Caco-2 (cell line): ENCODE results near the gene ERBB4. TPM values are rescaled to one million over a fixed set of nuclear protein-coding genes. Genes with fewer than 3 reads are reported as not detected.

Experiments used
- BruUV-seq: library from RNA; stranded (reverse); fragments of 400-500 nt; replicated peaks from 2 replicates; lab custom pipeline; 2021; lab: Mats Ljungman, UMichigan
- CTCF ChIA-PET: fragments of 300-600 bp; sonication (Branson Sonifier 250); formaldehyde crosslinking; loops from one replicate; lab custom pipeline; 2022; ENCODE audit warnings: antibody characterized with exemption; lab: Charles Lee
- POLR2A ChIA-PET: fragments of 300-600 bp; sonication (Branson Sonifier 250); formaldehyde crosslinking; loops from one replicate; lab custom pipeline; 2022; ENCODE audit warnings: antibody characterized with exemption; lab: Charles Lee
- DNase-seq, 2 experiments: peaks; one replicate each; pipeline versions ENCODE4 v3.0.0 to v3.0.0-alpha.2; 2020 to 2022
- H3K27me3 ChIP-seq: replicated peaks from 2 replicates; pipeline ENCODE4 v1.6.0; 2011; ENCODE audit warnings: low read length; ENCODE audit not compliant: control insufficient read depth, insufficient read depth
- H3K36me3 ChIP-seq: 2 replicates; pipeline ENCODE4 v1.5.1; 2011; ENCODE audit warnings: low read length; ENCODE audit not compliant: control insufficient read depth, insufficient read depth
- H3K4me1 ChIP-seq: fragments of 250-450 bp; sonication (Bioruptor Pico); 2 replicates; pipeline ENCODE4 v1.5.1; 2020; ENCODE audit warnings: mild to moderate bottlenecking
- H3K4me3 ChIP-seq: 2 replicates; pipeline ENCODE4 v1.5.1; 2011; ENCODE audit warnings: low read depth, mild to moderate bottlenecking, control low read depth, low read length
- H3K9me3 ChIP-seq: fragments of 250-450 bp; sonication (Bioruptor Pico); 2 replicates; pipeline ENCODE4 v1.5.1; 2020; ENCODE audit warnings: mild to moderate bottlenecking, moderate library complexity
- H3K27ac Mint-ChIP-seq: one replicate; pipeline ENCODE4 v1.8.0; 2022; ENCODE audit warnings: mixed read lengths; ENCODE audit not compliant: unreplicated experiment
- H3K27me3 Mint-ChIP-seq: one replicate; pipeline ENCODE4 v1.8.0; 2022; ENCODE audit warnings: mixed read lengths; ENCODE audit not compliant: insufficient read depth, unreplicated experiment
- H3K36me3 Mint-ChIP-seq: one replicate; pipeline ENCODE4 v1.8.0; 2022; ENCODE audit warnings: mild to moderate bottlenecking, mixed read lengths; ENCODE audit not compliant: insufficient read depth, unreplicated experiment
- H3K4me1 Mint-ChIP-seq: one replicate; pipeline ENCODE4 v1.8.0; 2022; ENCODE audit warnings: low read depth, mixed read lengths; ENCODE audit not compliant: unreplicated experiment
- H3K4me3 Mint-ChIP-seq: one replicate; pipeline ENCODE4 v1.8.0; 2022; ENCODE audit warnings: mild to moderate bottlenecking, moderate library complexity, mixed read lengths; ENCODE audit not compliant: unreplicated experiment
- H3K9me3 Mint-ChIP-seq: one replicate; pipeline ENCODE4 v1.8.0; 2022; ENCODE audit warnings: mixed read lengths; ENCODE audit not compliant: unreplicated experiment
- CTCF ChIP-seq, 2 experiments: fragments of 200-600 bp in 1 of 2; IDR thresholded peaks; 1 replicate in 1 of 2; 2 replicates in 1 of 2; pipeline versions ENCODE4 v1.5.1 to v1.8.0; 2011 to 2022; ENCODE audit warnings: antibody characterized with exemption in 1 of 2, control low read depth in 1 of 2, inconsistent platforms in 1 of 2, low read depth in 1 of 2, low read length in 1 of 2, mild to moderate bottlenecking in 1 of 2, moderate library complexity in 1 of 2; ENCODE audit not compliant: insufficient read depth in 1 of 2, severe bottlenecking in 1 of 2, unreplicated experiment in 1 of 2
- intact Hi-C: fragments of 100-400 bp; cut with micrococcal nuclease; formaldehyde crosslinking; loops from one replicate; pipeline ENCODE4 v1.10.0; 2022; ENCODE audit not compliant: unreplicated experiment
- total RNA-seq: library from RNA; stranded (reverse); gene quantifications from 2 replicates; pipeline ENCODE4 v1.2.3, GENCODE V29; 2022

The ERBB4 gene
- total RNA-seq, 1 experiment from 2014 or later, result not detected

DNA sequence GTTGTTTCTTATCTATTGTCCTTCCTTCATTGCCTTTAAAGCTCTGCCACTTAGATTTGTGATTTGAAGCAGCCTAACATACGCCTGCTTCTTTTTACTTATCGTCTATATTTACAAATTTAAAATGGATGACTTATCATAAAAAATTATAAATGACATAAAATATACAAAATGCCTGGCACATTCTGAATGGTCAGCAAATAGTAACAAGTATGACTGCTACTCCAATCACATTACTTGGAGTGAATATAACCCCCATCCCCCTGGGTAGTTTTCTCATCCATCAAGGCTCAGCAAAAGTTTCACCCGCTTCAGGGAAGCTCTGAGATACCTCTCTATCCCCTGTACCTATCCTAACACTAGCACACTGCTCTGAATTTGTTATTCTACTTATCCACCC lies 708.9 kb downstream of the ERBB4 start:
- Histone ChIP-seq H3K4me3 (no peak overlapping the region), H3K36me3 (no peaks in the 10 kb centered on the region), H3K9me3 (no peaks in the 10 kb centered on the region), H3K4me1 (no peaks in the 10 kb centered on the region), H3K27me3 (no peaks in the 10 kb centered on the region)
- DNase-seq, result no peak
- Mint-ChIP-seq H3K4me1 (no peaks in the 10 kb centered on the region), H3K9me3 (no peaks in the 10 kb centered on the region), H3K27me3 (no peaks in the 10 kb centered on the region), H3K4me3 (no peak overlapping the region), H3K36me3 (no peaks in the 10 kb centered on the region), H3K27ac (no peak overlapping the region)
- no TSS peak for BruUV-seq
- POLR2A ChIA-PET, result no interaction called here
- intact Hi-C loops, result no loop called here
- CTCF ChIA-PET, result no interaction called here
- no peak for TF ChIP-seq CTCF (IDR thresholded peaks at IDR 0.05; ENCODE audit: insufficient read depth in 1 of 2, low read depth in 1 of 2, low read length in 1 of 2, severe bottlenecking in 1 of 2, unreplicated experiment in 1 of 2)

- DNase-seq, result no peak
- BruUV-seq, result no TSS peak
- Mint-ChIP-seq H3K36me3 (no peaks in the 10 kb centered on the region), H3K9me3 (no peaks in the 10 kb centered on the region), H3K27me3 (no peaks in the 10 kb centered on the region), H3K4me1 (no peaks in the 10 kb centered on the region), H3K27ac (no peak overlapping the region), H3K4me3 (no peak overlapping the region)
- ChIA-PET POLR2A (no interaction called here), CTCF (no interaction called here)
- Histone ChIP-seq H3K4me1 (no peaks in the 10 kb centered on the region), H3K36me3 (no peaks in the 10 kb centered on the region), H3K4me3 (no peak overlapping the region), H3K27me3 (no peaks in the 10 kb centered on the region), H3K9me3 (no peaks in the 10 kb centered on the region)
- no peak for TF ChIP-seq CTCF (IDR thresholded peaks at IDR 0.05; ENCODE audit: insufficient read depth in 1 of 2, low read depth in 1 of 2, low read length in 1 of 2, severe bottlenecking in 1 of 2, unreplicated experiment in 1 of 2)
- intact Hi-C loops, result no loop called here
Measured at GRCh38 chr2:211823886-211824479, 714.6 kb downstream of the ERBB4 start.

DNA sequence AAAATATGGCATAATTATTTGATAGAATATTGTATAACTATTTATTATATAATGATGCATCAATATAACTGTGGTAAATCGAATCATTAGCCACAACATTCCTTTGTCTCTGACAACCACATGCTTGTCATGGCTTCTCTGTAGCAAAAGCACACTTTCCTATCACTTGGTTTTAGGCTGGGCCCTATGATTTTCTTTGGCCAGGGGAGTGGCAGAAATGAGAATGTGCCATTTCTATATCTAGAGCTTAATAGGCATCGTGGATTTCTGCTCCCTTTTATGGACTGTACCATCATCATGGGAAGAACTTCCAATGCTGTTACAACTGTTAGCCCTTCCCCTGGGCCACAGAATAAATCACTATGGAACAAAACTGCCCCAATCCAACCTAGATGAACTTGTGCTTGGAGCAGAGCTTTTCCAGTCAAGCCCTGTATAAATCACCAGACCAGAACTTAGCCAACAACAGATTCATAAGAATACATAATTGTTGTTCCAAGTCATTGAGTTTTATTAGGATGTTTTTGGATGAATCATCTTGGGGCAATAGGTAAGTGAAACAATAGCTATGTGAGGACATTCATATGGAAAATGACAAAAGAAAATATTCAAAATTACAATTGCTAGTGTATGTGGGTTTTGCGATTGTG lies 715.8 kb downstream of the ERBB4 start:
- intact Hi-C loops, result no loop called here
- ChIA-PET CTCF (no interaction called here), POLR2A (no interaction called here)
- Histone ChIP-seq H3K9me3 (no peaks in the 10 kb centered on the region), H3K27me3 (no peaks in the 10 kb centered on the region), H3K36me3 (no peaks in the 10 kb centered on the region), H3K4me1 (no peaks in the 10 kb centered on the region), H3K4me3 (no peak overlapping the region)
- H3K27ac Mint-ChIP-seq, result no peak overlapping the region
- H3K27me3 Mint-ChIP-seq, result no peaks in the 10 kb centered on the region
- no peaks in the 10 kb centered on the region for H3K36me3 Mint-ChIP-seq
- H3K4me3 Mint-ChIP-seq, result no peak overlapping the region
- no peak for DNase-seq
- TF ChIP-seq CTCF (IDR thresholded peaks at IDR 0.05; ENCODE audit: insufficient read depth in 1 of 2, low read depth in 1 of 2, low read length in 1 of 2, severe bottlenecking in 1 of 2, unreplicated experiment in 1 of 2), result no peak
- H3K9me3 Mint-ChIP-seq, result no peaks in the 10 kb centered on the region
- no TSS peak for BruUV-seq
- H3K4me1 Mint-ChIP-seq, result no peaks in the 10 kb centered on the region
